K562 (cell line): ENCODE measurements around the gene CCSAP. TPM values are rescaled to one million over a fixed set of nuclear protein-coding genes. Genes with fewer than 3 reads are reported as not detected.

Experiments used
- ATAC-seq: fragments of 200-7000 bp; cut with Tn5 transposase; 3 replicates; pipeline ENCODE4 v1.9.1; 2020; ENCODE audit warnings: moderate library complexity
- BruUV-seq: library from RNA; stranded (reverse); fragments of 400-500 nt; replicated peaks from 2 replicates; lab custom pipeline; 2021; lab: Mats Ljungman, UMichigan
- CTCF ChIA-PET: fragments of 300-600 bp; formaldehyde crosslinking; extraction: SDS; loops from one replicate; lab custom pipeline; 2021; ENCODE audit warnings: low intra/inter-chr PET ratio; lab: Yijun Ruan, JAX
- POLR2A ChIA-PET: fragments of 300-600, 350-650 bp; sonication (Branson Sonifier 250); formaldehyde crosslinking; extraction: SDS; loops from one replicate; lab custom pipeline; 2021; ENCODE audit warnings: antibody characterized with exemption, inconsistent platforms; lab: Yijun Ruan, JAX
- DNase-seq, 4 experiments: peaks; one replicate each; pipeline versions ENCODE4 v3.0.0 to v3.0.0-alpha.2; 2011 to 2018; ENCODE audit warnings: low spot score in 3 of 4, mixed read lengths in 3 of 4; ENCODE audit errors: extremely low read depth in 1 of 4
- FAIRE-seq: peaks from 2 replicates; lab custom pipeline; 2011; peaks lifted over from hg19 to GRCh38; lab: Jason Lieb, UNC
- H2AFZ ChIP-seq: 2 replicates; pipeline ENCODE4 v1.6.0; 2011; ENCODE audit warnings: low read depth, low read length, control low read depth, inconsistent platforms
- H3K27ac ChIP-seq: fragments of 200-600 bp; 3 replicates; pipeline ENCODE4 v1.8.0; 2011; ENCODE audit warnings: low read depth, mild to moderate bottlenecking, control low read depth, inconsistent platforms, low read length, moderate library complexity, mixed read lengths; ENCODE audit errors: extremely low read depth
- H3K27me3 ChIP-seq, 2 experiments: fragments of 300-600 bp in 1 of 2; 2 replicates in 1 of 2; 3 replicates in 1 of 2; pipeline versions ENCODE4 v1.6.0 to v1.8.0; 2011; ENCODE audit warnings: inconsistent platforms in 2 of 2, low read length in 2 of 2, mild to moderate bottlenecking in 1 of 2, mixed read lengths in 1 of 2, moderate library complexity in 1 of 2; ENCODE audit not compliant: control insufficient read depth in 2 of 2, insufficient read depth in 2 of 2
- H3K36me3 ChIP-seq: fragments of 300-600 bp; 3 replicates; pipeline ENCODE4 v1.8.0; 2011; ENCODE audit warnings: mild to moderate bottlenecking, low read length, inconsistent platforms; ENCODE audit not compliant: control insufficient read depth, insufficient read depth
- H3K4me1 ChIP-seq, 2 experiments: fragments of 200-600 bp in 1 of 2; replicated peaks in 1 of 2; 2 replicates in 1 of 2; 3 replicates in 1 of 2; pipeline versions ENCODE4 v1.5.1 to v1.8.0; 2011; ENCODE audit warnings: inconsistent platforms in 2 of 2, low read length in 2 of 2, mild to moderate bottlenecking in 1 of 2, mixed read lengths in 1 of 2, moderate library complexity in 1 of 2; ENCODE audit not compliant: control insufficient read depth in 2 of 2, insufficient read depth in 2 of 2
- H3K4me2 ChIP-seq: 2 replicates; pipeline ENCODE4 v1.6.1; 2011; ENCODE audit warnings: low read length, control low read depth, inconsistent platforms, mixed read lengths; ENCODE audit not compliant: insufficient read depth
- H3K4me3 ChIP-seq: fragments of 200-600 bp; sonication (generic), shearing (Covaris generic); 2 replicates; pipeline ENCODE4 v1.5.1; 2016; ENCODE audit warnings: control low read depth, inconsistent platforms
- H3K79me2 ChIP-seq: fragments of 200-600 bp; 3 replicates; pipeline ENCODE4 v1.8.0; 2011; ENCODE audit warnings: low read length, inconsistent platforms; ENCODE audit not compliant: control insufficient read depth, insufficient read depth
- H3K9ac ChIP-seq, 2 experiments: 2 replicates each; pipeline versions ENCODE4 v1.6.0 to v1.6.1; 2011; ENCODE audit warnings: low read depth in 2 of 2, low read length in 2 of 2, control low read depth in 1 of 2, inconsistent platforms in 1 of 2, mild to moderate bottlenecking in 1 of 2, mixed read lengths in 1 of 2; ENCODE audit not compliant: insufficient read depth in 1 of 2
- H3K9me1 ChIP-seq: one replicate; pipeline ENCODE4 v1.6.0; 2011; ENCODE audit warnings: inconsistent platforms, mild to moderate bottlenecking, low read length, moderate library complexity; ENCODE audit not compliant: control insufficient read depth, insufficient read depth
- H3K9me3 ChIP-seq: replicated peaks from 2 replicates; pipeline ENCODE4 v1.5.1; 2011; ENCODE audit warnings: low read depth, low read length, inconsistent platforms; ENCODE audit not compliant: control insufficient read depth, insufficient read depth
- H4K20me1 ChIP-seq: replicated peaks from 2 replicates; pipeline ENCODE4 v1.6.1; 2011; ENCODE audit warnings: low read length, inconsistent platforms, mixed read lengths; ENCODE audit not compliant: control insufficient read depth, insufficient read depth
- ERF ChIP-seq: fragments of 450-650 bp; formaldehyde crosslinking; IDR thresholded peaks from 2 replicates; pipeline ENCODE4 v1.4.0; 2020; ENCODE audit warnings: mild to moderate bottlenecking, mixed read lengths
- ESRRB ChIP-seq: fragments of 250-450 bp; sonication (Bioruptor Pico); IDR thresholded peaks from 2 replicates; pipeline ENCODE4 v1.5.0; 2020; ENCODE audit warnings: mild to moderate bottlenecking, moderate library complexity, borderline replicate concordance
- ETV1 ChIP-seq: fragments of 450-650 bp; conservative IDR thresholded peaks from 2 replicates; pipeline ENCODE4 v1.6.1; 2016; ENCODE audit warnings: missing genetic modification characterization, control low read depth, low read depth, missing compliant biosample characterization
- FOXK1 ChIP-seq: sonication (generic); formaldehyde crosslinking; IDR thresholded peaks from 2 replicates; pipeline ENCODE4 v1.8.0; 2022; ENCODE audit warnings: missing genetic modification reagents, mild to moderate bottlenecking, borderline replicate concordance
- FOXP1 ChIP-seq: sonication (generic); formaldehyde crosslinking; IDR thresholded peaks from 2 replicates; pipeline ENCODE4 v1.8.0; 2022; ENCODE audit warnings: mild to moderate bottlenecking, missing genetic modification reagents
- KDM1A ChIP-seq, 2 experiments: fragments of 450-650 bp; IDR thresholded peaks; 2 replicates each; pipeline ENCODE4 v1.6.1; 2016; ENCODE audit warnings: mild to moderate bottlenecking in 2 of 2
- NFRKB ChIP-seq: fragments of 450-650 bp; IDR thresholded peaks from 2 replicates; pipeline ENCODE4 v1.6.1; 2016; ENCODE audit warnings: low read depth
- NONO ChIP-seq, 2 experiments: fragments of 200-400 bp in 1 of 2; fragments of 450-650 bp in 1 of 2; formaldehyde crosslinking in 1 of 2; IDR thresholded peaks; 2 replicates each; pipeline ENCODE4 v1.6.1; 2017; ENCODE audit warnings: low read depth in 2 of 2, mild to moderate bottlenecking in 2 of 2, moderate library complexity in 2 of 2, low read length in 1 of 2
- POLR3A ChIP-seq: IDR thresholded peaks from 2 replicates; pipeline ENCODE4 v1.6.1; 2011; ENCODE audit warnings: borderline replicate concordance, mild to moderate bottlenecking, moderate library complexity; ENCODE audit not compliant: insufficient read length, insufficient read depth; ENCODE audit errors: extremely low read depth
- POU5F1 ChIP-seq: fragments of 150-350 bp; IDR thresholded peaks from 2 replicates; pipeline ENCODE4 v1.6.1; 2014; ENCODE audit warnings: borderline replicate concordance, low read length, low read depth, mild to moderate bottlenecking; ENCODE audit not compliant: partially characterized antibody
- RAD51 ChIP-seq: fragments of 450-650 bp; IDR thresholded peaks from 2 replicates; pipeline ENCODE4 v1.7.1; 2016; ENCODE audit warnings: low read depth, mild to moderate bottlenecking, borderline replicate concordance
- SNRNP70 ChIP-seq: fragments of 200-400 bp; formaldehyde crosslinking; optimal IDR thresholded peaks from 2 replicates; pipeline ENCODE3; 2017; ENCODE audit warnings: low read depth, low read length
- ZBED1 ChIP-seq: IDR thresholded peaks from 2 replicates; pipeline ENCODE4 v1.6.1; 2014
- ZFPM2 ChIP-seq: fragments of 250-450 bp; sonication (Bioruptor Pico); IDR thresholded peaks from 2 replicates; pipeline ENCODE4 v1.5.1; 2022; ENCODE audit warnings: mild to moderate bottlenecking
- WGBS: fragments of 100-300 bp; shearing (Covaris generic); methylation state at CpG from one replicate; pipeline ENCODE4 v1.1.6; 2016; ENCODE audit warnings: low coverage, mixed read lengths; ENCODE audit not compliant: insufficient coverage; ENCODE audit errors: missing lambda C conversion rate; 5-methylcytosine and 5-hydroxymethylcytosine counted together
- in situ Hi-C: fragments of 300-500 bp; cut with MboI; formaldehyde crosslinking; loops from 4 replicates; pipeline ENCODE4 v1.15.0; 2018; ENCODE audit warnings: inconsistent platforms, mixed read lengths
- intact Hi-C: fragments of 100-400 bp; cut with micrococcal nuclease; formaldehyde crosslinking; loops from 2 replicates; pipeline ENCODE4 v1.14.2; 2022
- polyA plus RNA-seq, 8 experiments: library from polyadenylated mRNA; depleted of rRNA in 4 of 8; stranded (reverse) in 5 of 8; unstranded in 3 of 8; fragments of >200 nt; fragmentation: Nextera tagmentation in 2 of 8; fragmentation: Illumina TruSeq in 1 of 8; extraction: Ambion mirVana in 2 of 8; extraction: Trizol in 1 of 8; gene quantifications; 2 replicates each; pipeline versions ENCODE4 v1.2.1 to v1.2.3, GENCODE V29; 2011 to 2014; ENCODE audit warnings: inconsistent platforms in 1 of 8, missing spikeins in 1 of 8
- total RNA-seq, 7 experiments: library from RNA; depleted of rRNA in 6 of 7; stranded (reverse); fragments of >200 nt in 6 of 7; fragmentation: Illumina TruSeq in 2 of 7; extraction: Trizol in 2 of 7; gene quantifications; 2 replicates each; pipeline versions ENCODE4 v1.2.1 to v1.2.3, GENCODE V29; 2011 to 2021; ENCODE audit warnings: low replicate concordance in 1 of 7
- TF ChIP-seq, protein P1 (sequence below), 2 experiments: fragments of 450-650 bp in 1 of 2; sonication (generic) in 1 of 2; formaldehyde crosslinking; conservative IDR thresholded peaks; 2 replicates each; pipeline versions ENCODE4 v1.4.0 to v1.8.1; 2020 to 2022; ENCODE audit warnings: mild to moderate bottlenecking in 1 of 2, missing genetic modification reagents in 1 of 2

Gene CCSAP
- total and polyA plus RNA-seq, 9 of the 15 experiments (the other 6 are each of a cell fraction or from before 2014, with no cell fraction given), result 3.6 to 15.9 (median 9.5) TPM

DNA sequence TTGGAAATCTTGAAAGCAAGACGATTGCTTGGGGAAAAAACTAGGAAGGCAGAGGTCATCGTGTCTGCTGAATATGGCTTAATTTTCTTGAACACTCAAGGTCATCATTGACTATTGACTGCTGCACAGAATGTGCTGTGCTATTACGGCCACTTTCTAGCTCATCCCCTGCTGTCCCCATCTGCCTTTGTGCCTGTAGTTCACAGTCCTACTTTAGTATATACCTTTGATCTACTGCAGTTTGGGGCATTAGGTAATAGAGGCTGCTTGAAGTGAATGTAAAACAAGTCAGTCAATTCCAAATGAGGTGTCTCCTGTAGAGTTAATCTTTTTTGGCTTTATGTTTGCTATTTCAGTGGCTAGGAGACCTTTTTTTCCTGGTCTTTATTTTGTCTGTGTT is 63.6 kb downstream of the CCSAP start:
- no peak for TF ChIP-seq ERF (CRISPR knock-in tag)
- TF ChIP-seq FOXK1, result no peak
- TF ChIP-seq NFRKB, result no peak
- TF ChIP-seq KDM1A (IDR thresholded peaks at IDR 0.05), result no peak
- no peak for TF ChIP-seq NONO (IDR thresholded peaks at IDR 0.05; ENCODE audit: low read depth in 2 of 2, low read length in 1 of 2)
- TF ChIP-seq FOXP1 (CRISPR knock-in tag), result no peak
- no peak; the same call in 1 of the 2 replicates for TF ChIP-seq RAD51
- no peak for TF ChIP-seq POLR3A
- TF ChIP-seq, protein P1, sequence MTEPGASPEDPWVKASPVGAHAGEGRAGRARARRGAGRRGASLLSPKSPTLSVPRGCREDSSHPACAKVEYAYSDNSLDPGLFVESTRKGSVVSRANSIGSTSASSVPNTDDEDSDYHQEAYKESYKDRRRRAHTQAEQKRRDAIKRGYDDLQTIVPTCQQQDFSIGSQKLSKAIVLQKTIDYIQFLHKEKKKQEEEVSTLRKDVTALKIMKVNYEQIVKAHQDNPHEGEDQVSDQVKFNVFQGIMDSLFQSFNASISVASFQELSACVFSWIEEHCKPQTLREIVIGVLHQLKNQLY (CRISPR knock-in tag; conservative IDR thresholded peaks at IDR 0.05), result no peak
- no peak for TF ChIP-seq SNRNP70
- TF ChIP-seq ZBED1, result no peak
- no peak for TF ChIP-seq ZFPM2 (CRISPR knock-in tag)
- TF ChIP-seq ESRRB (CRISPR knock-in tag), result no peak
- TF ChIP-seq ETV1 (tag), result no peak
- TF ChIP-seq POU5F1, result no peak
- no peaks in the 10 kb centered on the region for H3K27me3 ChIP-seq
- FAIRE-seq, result no peak
- no peaks in the 10 kb centered on the region for H3K9me3 ChIP-seq
- no peak overlapping the region for H3K4me3 ChIP-seq
- H4K20me1 ChIP-seq, result peaks cover 7% of the 10 kb centered on the region
- intact Hi-C loops, result loop anchor here (10.0 kb wide), 1 partner anchor 786 kb away; the partner anchor contains the start of gene GALNT2
- H3K4me2 ChIP-seq, result no peak overlapping the region
- CTCF ChIA-PET, result no interaction called here
- H2AFZ ChIP-seq, result no peak overlapping the region
- no peak overlapping the region for H3K27ac ChIP-seq
- ATAC-seq, result peak; percentile 32
- BruUV-seq, result no TSS peak
- H3K4me1 ChIP-seq, result peaks cover 7 to 47% of the 10 kb centered on the region in 2 experiments
- H3K36me3 ChIP-seq, result peaks cover 4% of the 10 kb centered on the region; the same call in 2 of the 3 replicates
- 46% methylated on average over 3 of the region's 3 CpGs for WGBS
- in situ Hi-C loops, result no loop called here
- peaks cover 91% of the 10 kb centered on the region for H3K79me2 ChIP-seq
- H3K9me1 ChIP-seq, result no peaks in the 10 kb centered on the region
- DNase-seq, result no peak
- no peak overlapping the region for H3K9ac ChIP-seq
- POLR2A ChIA-PET, result interaction anchor here (1.3 to 1.6 kb wide), 2 partner anchors 8 to 15 kb away, joined by 4 to 7 read pairs; no protein-coding TSS in a partner anchor
